A549 (cell line): Measurements from ENCODE around the gene MIX23. TPM values are rescaled to one million over a fixed set of nuclear protein-coding genes. Genes with fewer than 3 reads are reported as not detected.

Experiments
- ATAC-seq, 2 experiments: fragments of 200-7000 bp in 1 of 2; fragments of >200 bp in 1 of 2; cut with Nextera tagmentation in 1 of 2; cut with Tn5 transposase in 1 of 2; 3 replicates each; pipeline versions ENCODE4 v1.8.0 to v1.9.1; 2018 to 2020; ENCODE audit warnings: mild to moderate bottlenecking in 1 of 2, moderate library complexity in 1 of 2
- CTCF ChIA-PET: fragments of 300-600 bp; sonication (Branson Sonifier 250); formaldehyde crosslinking; extraction: SDS; loops from one replicate; lab custom pipeline; 2021; ENCODE audit warnings: antibody characterized with exemption, inconsistent platforms; lab: Yijun Ruan, JAX
- POLR2A ChIA-PET: fragments of 350-600 bp; formaldehyde crosslinking; extraction: SDS; loops from one replicate; lab custom pipeline; 2021; ENCODE audit warnings: antibody characterized with exemption, inconsistent platforms; lab: Yijun Ruan, JAX
- DNase-seq, 2 experiments: peaks; one replicate each; pipeline versions ENCODE4 v3.0.0 to v3.0.0-alpha.2; 2011 to 2016; ENCODE audit warnings: low read depth in 1 of 2, low spot score in 1 of 2
- FAIRE-seq: peaks from 2 replicates; lab custom pipeline; 2011; peaks lifted over from hg19 to GRCh38; lab: Jason Lieb, UNC
- H3K27ac ChIP-seq, 2 experiments: fragments of >200 bp; sonication (Bioruptor Twin); formaldehyde crosslinking; 3 replicates each; pipeline ENCODE4 v1.5.1; 2016 to 2017
- H3K4me1 ChIP-seq: fragments of >200 bp; sonication (Bioruptor Twin); formaldehyde crosslinking; 3 replicates; pipeline ENCODE4 v1.6.1; 2016
- H3K4me2 ChIP-seq: fragments of >200 bp; sonication (Bioruptor Twin); formaldehyde crosslinking; 3 replicates; pipeline ENCODE4 v1.6.1; 2016
- H3K4me3 ChIP-seq: fragments of >200 bp; sonication (Bioruptor Twin); formaldehyde crosslinking; 3 replicates; pipeline ENCODE4 v1.5.1; 2016
- H3K9me3 ChIP-seq: fragments of >200 bp; sonication (Bioruptor Twin); formaldehyde crosslinking; 3 replicates; pipeline ENCODE4 v1.6.1; 2016
- BHLHE40 ChIP-seq: IDR thresholded peaks from 2 replicates; pipeline ENCODE4 v1.6.1; 2012; ENCODE audit warnings: low read depth, low read length, inconsistent platforms
- CBX8 ChIP-seq: fragments of 200-600 bp; sonication (generic); IDR thresholded peaks from 2 replicates; pipeline ENCODE4 v1.6.1; 2016
- CEBPB ChIP-seq, 2 experiments: fragments of >200 bp in 1 of 2; sonication (Bioruptor Twin) in 1 of 2; formaldehyde crosslinking in 1 of 2; IDR thresholded peaks; 2 replicates each; pipeline ENCODE4 v1.6.1; 2012 to 2016
- CHD2 ChIP-seq: fragments of 150-350 bp; IDR thresholded peaks from 2 replicates; pipeline ENCODE4 v1.6.1; 2014; ENCODE audit warnings: low read length; ENCODE audit not compliant: partially characterized antibody
- EHF ChIP-seq: fragments of 250-450 bp; sonication (Bioruptor Pico); IDR thresholded peaks from 2 replicates; pipeline ENCODE4 v1.5.0; 2020; ENCODE audit warnings: mild to moderate bottlenecking
- EP300 ChIP-seq, 2 experiments: fragments of >200 bp; sonication (Bioruptor Twin); formaldehyde crosslinking; IDR thresholded peaks; 2 replicates in 1 of 2; 3 replicates in 1 of 2; pipeline ENCODE4 v1.6.1; 2016 to 2017
- FOSL2 ChIP-seq, 2 experiments: fragments of 450-650 bp in 1 of 2; fragments of >200 bp in 1 of 2; sonication (Bioruptor Twin) in 1 of 2; formaldehyde crosslinking; IDR thresholded peaks; 2 replicates each; pipeline versions ENCODE4 v1.5.0 to v1.6.1; 2016 to 2020; ENCODE audit warnings: mild to moderate bottlenecking in 1 of 2, moderate library complexity in 1 of 2
- GATA3 ChIP-seq: IDR thresholded peaks from 2 replicates; pipeline ENCODE4 v1.6.1; 2012; ENCODE audit warnings: borderline replicate concordance
- HDAC2 ChIP-seq: fragments of 200-600 bp; sonication (generic); IDR thresholded peaks from 2 replicates; pipeline ENCODE4 v1.6.1; 2016
- HOXA7 ChIP-seq: fragments of 250-450 bp; sonication (Bioruptor Pico); IDR thresholded peaks from 2 replicates; pipeline ENCODE4 v1.5.0; 2020; ENCODE audit warnings: mild to moderate bottlenecking, moderate library complexity
- HOXB5 ChIP-seq: fragments of 250-450 bp; sonication (Bioruptor Pico); IDR thresholded peaks from 2 replicates; pipeline ENCODE4 v1.5.0; 2020; ENCODE audit warnings: mild to moderate bottlenecking, moderate library complexity
- JUN ChIP-seq, 2 experiments: fragments of >200 bp; sonication (Bioruptor Twin); formaldehyde crosslinking; IDR thresholded peaks; 2 replicates in 1 of 2; 3 replicates in 1 of 2; pipeline ENCODE4 v1.6.1; 2016 to 2017
- JUNB ChIP-seq: fragments of >200 bp; sonication (Bioruptor Twin); formaldehyde crosslinking; IDR thresholded peaks from 2 replicates; pipeline ENCODE4 v1.6.1; 2016
- KDM1A ChIP-seq: fragments of 200-600 bp; sonication (generic); IDR thresholded peaks from 2 replicates; pipeline ENCODE4 v1.6.1; 2016; ENCODE audit warnings: low read depth, mild to moderate bottlenecking
- MYC ChIP-seq: IDR thresholded peaks from 2 replicates; pipeline ENCODE4 v1.6.1; 2012; ENCODE audit warnings: mild to moderate bottlenecking, inconsistent platforms, low read length, improper control_type of control experiment, borderline replicate concordance
- PBX3 ChIP-seq: IDR thresholded peaks from 2 replicates; pipeline ENCODE4 v1.6.1; 2012
- PHF8 ChIP-seq: fragments of 200-600 bp; sonication (generic); IDR thresholded peaks from 2 replicates; pipeline ENCODE4 v1.6.1; 2016; ENCODE audit warnings: low read depth, mild to moderate bottlenecking, antibody characterized with exemption, moderate library complexity, borderline replicate concordance
- POLR2A ChIP-seq: IDR thresholded peaks from 2 replicates; pipeline ENCODE4 v1.6.1; 2012; ENCODE audit warnings: mild to moderate bottlenecking, low read length
- POLR2AphosphoS2 ChIP-seq: conservative IDR thresholded peaks from 2 replicates; pipeline ENCODE4 v1.6.1; 2012; ENCODE audit warnings: low read length, improper control_type of control experiment, inconsistent platforms
- RAD21 ChIP-seq, 2 experiments: fragments of >200 bp in 1 of 2; sonication (Bioruptor Twin) in 1 of 2; formaldehyde crosslinking in 1 of 2; IDR thresholded peaks in 1 of 2; conservative IDR thresholded peaks in 1 of 2; 2 replicates in 1 of 2; 3 replicates in 1 of 2; pipeline ENCODE4 v1.6.1; 2012 to 2018; ENCODE audit warnings: inconsistent platforms in 1 of 2
- SMC3 ChIP-seq: fragments of >200 bp; sonication (Bioruptor Twin); formaldehyde crosslinking; IDR thresholded peaks from 3 replicates; pipeline ENCODE4 v1.6.1; 2018; ENCODE audit warnings: inconsistent platforms
- SREBF2 ChIP-seq: fragments of 450-650 bp; IDR thresholded peaks from 2 replicates; pipeline ENCODE4 v1.6.1; 2014; ENCODE audit warnings: mild to moderate bottlenecking, moderate library complexity
- TP53 ChIP-seq: fragments of 250-450 bp; sonication (Bioruptor Pico); IDR thresholded peaks from 2 replicates; pipeline ENCODE4 v1.5.0; 2021; ENCODE audit warnings: mild to moderate bottlenecking, moderate library complexity
- ZSCAN20 ChIP-seq: fragments of 250-450 bp; sonication (Bioruptor Pico); IDR thresholded peaks from 2 replicates; pipeline ENCODE4 v1.8.0; 2022; ENCODE audit warnings: mild to moderate bottlenecking, moderate library complexity
- WGBS: methylation state at CpG from one replicate; pipeline ENCODE4 v1.1.6; 2017; ENCODE audit errors: missing lambda C conversion rate; 5-methylcytosine and 5-hydroxymethylcytosine counted together
- polyA plus RNA-seq, 4 experiments: library from polyadenylated mRNA; depleted of rRNA in 3 of 4; stranded (reverse); fragments of >200 nt; fragmentation: RNase III in 1 of 4; extraction: RNeasy Plus Mini Kit Qiagen cat#74134 plus additional on column Dnase treatment in 1 of 4; gene quantifications; 2 replicates in 3 of 4; 3 replicates in 1 of 4; pipeline ENCODE4 v1.2.3, GENCODE V29; 2011 to 2017
- TF ChIP-seq, protein P1 (sequence below): IDR thresholded peaks from 2 replicates; pipeline ENCODE4 v1.6.1; 2012
- TF ChIP-seq, protein P2 (sequence below): IDR thresholded peaks from 2 replicates; pipeline ENCODE4 v1.6.1; 2012; ENCODE audit warnings: low read depth, borderline replicate concordance
- TF ChIP-seq, protein P3 (sequence below): fragments of >200 bp; sonication (Bioruptor Twin); formaldehyde crosslinking; IDR thresholded peaks from 3 replicates; pipeline ENCODE4 v1.6.1; 2016

Gene MIX23
- polyA plus RNA-seq, 2 of the 4 experiments (the other 2 are of a cell fraction) = 51.6 to 54.1 TPM

DNA sequence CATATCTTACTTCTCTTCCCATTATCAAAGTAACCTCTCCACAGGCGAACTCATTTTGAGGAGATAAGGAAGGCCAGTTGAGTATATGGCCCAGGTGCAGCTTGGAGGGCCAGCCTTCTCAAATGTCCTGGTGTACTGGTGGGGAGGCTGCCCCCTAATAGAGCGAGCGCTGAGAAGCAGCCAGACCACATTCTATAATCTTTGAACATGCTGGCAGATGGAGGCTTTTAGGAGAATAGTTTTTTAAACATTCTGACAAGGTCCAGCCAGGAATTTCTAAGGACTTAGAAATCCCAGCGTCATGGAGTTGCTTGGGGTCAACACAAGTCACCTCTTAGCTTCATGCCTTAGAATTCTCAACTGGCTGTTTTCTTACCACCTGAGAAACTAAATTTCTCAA is 27.1 kb upstream of the MIX23 start:
- no peak overlapping the region for H3K4me3 ChIP-seq
- no peak overlapping the region for H3K27ac ChIP-seq
- FAIRE-seq (no peak), ATAC-seq (no peak), DNase-seq (no peak)
- TF ChIP-seq MYC (no peak), POLR2AphosphoS2 (no peak), FOSL2 (IDR thresholded peaks at IDR 0.05) (no peak), FOSL2 (CRISPR knock-in tag; IDR thresholded peaks at IDR 0.05) (no peak), CHD2 (no peak)
- TF ChIP-seq, all 56 proteins: peak for 0
- Histone ChIP-seq H3K9me3 (no peaks in the 10 kb centered on the region), H3K4me1 (peaks cover 13% of the 10 kb centered on the region), H3K4me2 (no peak overlapping the region)
- WGBS = 92% methylated on average over 4 of the region's 4 CpGs
- POLR2A ChIA-PET = interaction anchor here (2.2 kb wide), 1 partner anchor 26 kb away, joined by 5 read pairs; the partner anchor contains the start of gene FAM162A
- CTCF ChIA-PET = interaction anchor here (2.6 to 3.6 kb wide), 3 partner anchors 17 to 269 kb away, joined by 7 to 22 read pairs (median 21); partner anchors contain the start of genes FAM162A and MIX23

DNA sequence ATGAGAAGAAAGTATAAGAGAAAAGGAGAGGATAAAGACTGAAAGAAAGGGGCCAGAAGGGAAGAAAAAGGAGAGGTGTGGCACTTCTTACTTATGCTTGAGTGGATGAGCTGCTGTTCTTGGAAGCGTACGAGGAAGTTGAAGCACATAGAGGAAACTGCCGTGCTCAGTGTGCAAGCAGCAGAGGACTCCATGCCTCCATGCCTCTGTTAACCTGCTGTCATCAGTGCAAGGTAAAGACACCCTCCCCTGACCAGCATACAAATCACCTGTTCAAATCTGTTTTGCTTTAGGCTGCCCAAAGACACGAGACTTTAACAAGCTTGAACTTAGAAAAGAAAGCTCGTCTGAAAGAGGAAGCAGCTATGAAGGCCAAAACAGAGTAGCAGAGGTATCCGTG is 26.4 kb upstream of the MIX23 start:
- no peak overlapping the region for H3K4me2 ChIP-seq
- no peak overlapping the region for H3K27ac ChIP-seq
- FAIRE-seq = no peak
- WGBS = 77% methylated on average over 6 of the region's 6 CpGs
- no peaks in the 10 kb centered on the region for H3K9me3 ChIP-seq
- TF ChIP-seq POLR2A = no peak
- TF ChIP-seq SMC3 = no peak
- TF ChIP-seq, all 56 proteins: peak for 0
- Histone ChIP-seq H3K4me3 (no peak overlapping the region), H3K4me1 (peaks cover 6% of the 10 kb centered on the region; the same call in 1 of the 3 replicates)
- ChIA-PET CTCF (interaction anchor here (1.3 to 3.6 kb wide), 4 partner anchors 16 to 270 kb away, joined by 3 to 22 read pairs (median 14); partner anchors contain the start of genes FAM162A and MIX23), POLR2A (interaction anchor here (2.2 kb wide), 1 partner anchor 25 kb away, joined by 5 read pairs; the partner anchor contains the start of gene FAM162A)
- DNase-seq = no peak
- ATAC-seq = no peak

GRCh38 chr3:122407946-122408345 is 24.9 kb upstream of the MIX23 start:
- ATAC-seq (no peak), DNase-seq (no peak), FAIRE-seq (no peak)
- Histone ChIP-seq H3K9me3 (no peaks in the 10 kb centered on the region), H3K27ac (no peak overlapping the region), H3K4me1 (peaks cover 5% of the 10 kb centered on the region; the same call in 1 of the 3 replicates), H3K4me3 (no peak overlapping the region), H3K4me2 (no peak overlapping the region)
- CTCF ChIA-PET = interaction anchor here (1.1 to 3.6 kb wide), 5 partner anchors 12 to 271 kb away, joined by 3 to 22 read pairs (median 7); partner anchors contain the start of genes FAM162A and MIX23
- TF ChIP-seq FOSL2 (IDR thresholded peaks at IDR 0.05) = no peak
- no peak for TF ChIP-seq FOSL2 (CRISPR knock-in tag; IDR thresholded peaks at IDR 0.05)
- no peak for TF ChIP-seq EHF (CRISPR knock-in tag)
- TF ChIP-seq GATA3 = no peak
- TF ChIP-seq HOXB5 = no peak
- TF ChIP-seq ZSCAN20 = no peak
- no peak for TF ChIP-seq JUNB
- no peak for TF ChIP-seq PHF8
- no peak for TF ChIP-seq SREBF2
- TF ChIP-seq CEBPB (IDR thresholded peaks at IDR 0.05) = no peak
- TF ChIP-seq, protein P1, sequence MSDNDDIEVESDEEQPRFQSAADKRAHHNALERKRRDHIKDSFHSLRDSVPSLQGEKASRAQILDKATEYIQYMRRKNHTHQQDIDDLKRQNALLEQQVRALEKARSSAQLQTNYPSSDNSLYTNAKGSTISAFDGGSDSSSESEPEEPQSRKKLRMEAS = no peak
- no peak for TF ChIP-seq BHLHE40
- TF ChIP-seq KDM1A = no peak
- 91% methylated on average over 1 of the region's 1 CpG for WGBS
- POLR2A ChIA-PET = interaction anchor here (0.9 to 1.0 kb wide), 2 partner anchors 8 to 25 kb away, joined by 3 to 4 read pairs; partner anchors contain the start of genes MIX23 and WDR5B

- Histone ChIP-seq H3K4me3 (no peak overlapping the region), H3K4me2 (no peak overlapping the region), H3K9me3 (no peaks in the 10 kb centered on the region), H3K27ac (no peak overlapping the region), H3K4me1 (peaks cover 5% of the 10 kb centered on the region; the same call in 1 of the 3 replicates)
- DNase-seq = no peak
- no peak for ATAC-seq
- no peak for FAIRE-seq
- POLR2A ChIA-PET = no interaction called here
- 83% methylated on average over 4 of the region's 4 CpGs for WGBS
- CTCF ChIA-PET = interaction anchor here (1.0 to 3.7 kb wide), 2 partner anchors 13 to 797 kb away, joined by 3 to 12 read pairs; no protein-coding TSS in a partner anchor
- no peak for TF ChIP-seq EP300 (IDR thresholded peaks at IDR 0.05)
- TF ChIP-seq PBX3 = no peak
- TF ChIP-seq GATA3 = no peak
- TF ChIP-seq POLR2A = no peak
- no peak for TF ChIP-seq CEBPB (IDR thresholded peaks at IDR 0.05)
- no peak for TF ChIP-seq CBX8
- no peak for TF ChIP-seq RAD21 (conservative IDR thresholded peaks at IDR 0.05 in 1 of 2, IDR thresholded peaks at IDR 0.05 in 1 of 2)
- TF ChIP-seq, protein P2, sequence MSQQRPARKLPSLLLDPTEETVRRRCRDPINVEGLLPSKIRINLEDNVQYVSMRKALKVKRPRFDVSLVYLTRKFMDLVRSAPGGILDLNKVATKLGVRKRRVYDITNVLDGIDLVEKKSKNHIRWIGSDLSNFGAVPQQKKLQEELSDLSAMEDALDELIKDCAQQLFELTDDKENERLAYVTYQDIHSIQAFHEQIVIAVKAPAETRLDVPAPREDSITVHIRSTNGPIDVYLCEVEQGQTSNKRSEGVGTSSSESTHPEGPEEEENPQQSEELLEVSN = no peak
- no peak for TF ChIP-seq HDAC2
- no peak for TF ChIP-seq MYC
- TF ChIP-seq KDM1A = no peak
- TF ChIP-seq FOSL2 (IDR thresholded peaks at IDR 0.05) = no peak
- TF ChIP-seq FOSL2 (CRISPR knock-in tag; IDR thresholded peaks at IDR 0.05) = no peak
- no peak for TF ChIP-seq JUN (IDR thresholded peaks at IDR 0.05)
- TF ChIP-seq, protein P3, sequence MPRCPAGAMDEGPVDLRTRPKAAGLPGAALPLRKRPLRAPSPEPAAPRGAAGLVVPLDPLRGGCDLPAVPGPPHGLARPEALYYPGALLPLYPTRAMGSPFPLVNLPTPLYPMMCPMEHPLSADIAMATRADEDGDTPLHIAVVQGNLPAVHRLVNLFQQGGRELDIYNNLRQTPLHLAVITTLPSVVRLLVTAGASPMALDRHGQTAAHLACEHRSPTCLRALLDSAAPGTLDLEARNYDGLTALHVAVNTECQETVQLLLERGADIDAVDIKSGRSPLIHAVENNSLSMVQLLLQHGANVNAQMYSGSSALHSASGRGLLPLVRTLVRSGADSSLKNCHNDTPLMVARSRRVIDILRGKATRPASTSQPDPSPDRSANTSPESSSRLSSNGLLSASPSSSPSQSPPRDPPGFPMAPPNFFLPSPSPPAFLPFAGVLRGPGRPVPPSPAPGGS = no peak
- no peak for TF ChIP-seq TP53 (CRISPR knock-in tag)
- TF ChIP-seq HOXA7 (CRISPR knock-in tag) = no peak
Measured at GRCh38 chr3:122406198-122406597, 23.2 kb upstream of the MIX23 start.
